ENCODE data around the gene MRPL55.

The MRPL55 gene

GRCh38 chr1:228060458-228061190 lies 48.5 kb downstream of the MRPL55 start:
- H3K27ac ChIP-seq (ENCODE audit: low read length): no peak overlapping the region
- H3K4me3 ChIP-seq (ENCODE audit: low read length): peak overlapping the region; percentile 68
- 0 out of 2 replicates have a peak, but pooled peaks cover 3% of the 10 kb centered on the region for H3K4me1 ChIP-seq (ENCODE audit: insufficient read depth, low read length)
- H3K27me3 ChIP-seq (ENCODE audit: insufficient read depth, low read length): peaks cover 99% of the 10 kb centered on the region
- no peaks in the 10 kb centered on the region for H3K9me3 ChIP-seq (ENCODE audit: insufficient read depth, low read depth, low read length)
- H3K36me3 ChIP-seq (ENCODE audit: insufficient read depth, low read depth, low read length): no peaks in the 10 kb centered on the region
- H3K9ac ChIP-seq (ENCODE audit: low read depth, low read length): peak overlapping the region; percentile 58; the same call in 1 of the 2 replicates

GRCh38 chr1:228059634-228060457 lies 49.3 kb downstream of the MRPL55 start:
- Histone ChIP-seq H3K9me3 (ENCODE audit: insufficient read depth, low read depth, low read length) (no peaks in the 10 kb centered on the region), H3K27ac (ENCODE audit: low read length) (no peak overlapping the region), H3K4me1 (ENCODE audit: insufficient read depth, low read length) (0 out of 2 replicates have a peak, but pooled peaks cover 3% of the 10 kb centered on the region), H3K9ac (ENCODE audit: low read depth, low read length) (peak overlapping the region; percentile 58; the same call in 1 of the 2 replicates), H3K36me3 (ENCODE audit: insufficient read depth, low read depth, low read length) (no peaks in the 10 kb centered on the region), H3K4me3 (ENCODE audit: low read length) (peak overlapping the region; percentile 68), H3K27me3 (ENCODE audit: insufficient read depth, low read length) (peaks cover 95% of the 10 kb centered on the region)

- Histone ChIP-seq H3K27ac (ENCODE audit: low read length) (no peak overlapping the region), H3K27me3 (ENCODE audit: insufficient read depth, low read length) (peaks cover 90% of the 10 kb centered on the region), H3K4me1 (ENCODE audit: insufficient read depth, low read length) (0 out of 2 replicates have a peak, but pooled peaks cover 3% of the 10 kb centered on the region), H3K9ac (ENCODE audit: low read depth, low read length) (no peak overlapping the region), H3K9me3 (ENCODE audit: insufficient read depth, low read depth, low read length) (no peaks in the 10 kb centered on the region), H3K4me3 (ENCODE audit: low read length) (peak overlapping the region; percentile 60; the same call in 1 of the 2 replicates), H3K36me3 (ENCODE audit: insufficient read depth, low read depth, low read length) (no peaks in the 10 kb centered on the region)
These were observed 50.0 kb downstream of the MRPL55 start for GRCh38 chr1:228058949-228059633.

- no peak overlapping the region for H3K27ac ChIP-seq (ENCODE audit: low read length)
- no peaks in the 10 kb centered on the region for H3K36me3 ChIP-seq (ENCODE audit: insufficient read depth, low read depth, low read length)
- H3K27me3 ChIP-seq (ENCODE audit: insufficient read depth, low read length): peaks cover 90% of the 10 kb centered on the region
- no peak overlapping the region for H3K9ac ChIP-seq (ENCODE audit: low read depth, low read length)
- 0 out of 2 replicates have a peak, but pooled peaks cover 3% of the 10 kb centered on the region for H3K4me1 ChIP-seq (ENCODE audit: insufficient read depth, low read length)
- H3K4me3 ChIP-seq (ENCODE audit: low read length): peak overlapping the region; percentile 60; the same call in 1 of the 2 replicates
- no peaks in the 10 kb centered on the region for H3K9me3 ChIP-seq (ENCODE audit: insufficient read depth, low read depth, low read length)
These were observed 50.7 kb downstream of the MRPL55 start for GRCh38 chr1:228058172-228058948.
